HG02943 (cell line): ENCODE results near the gene PLAAT2.
"Not testable (repeated sequence)": the region's sequence is repeated elsewhere in the genome, so short reads cannot be mapped to it uniquely, and the experiment has no call there.

Experiments used
- ATAC-seq: cut with Tn5 transposase; IDR thresholded peaks from one replicate; pipeline ENCODE4 v1.9.1; 2021; ENCODE audit warnings: mild to moderate bottlenecking, low read depth, moderate library complexity; ENCODE audit not compliant: unreplicated experiment

PLAAT2 gene

DNA sequence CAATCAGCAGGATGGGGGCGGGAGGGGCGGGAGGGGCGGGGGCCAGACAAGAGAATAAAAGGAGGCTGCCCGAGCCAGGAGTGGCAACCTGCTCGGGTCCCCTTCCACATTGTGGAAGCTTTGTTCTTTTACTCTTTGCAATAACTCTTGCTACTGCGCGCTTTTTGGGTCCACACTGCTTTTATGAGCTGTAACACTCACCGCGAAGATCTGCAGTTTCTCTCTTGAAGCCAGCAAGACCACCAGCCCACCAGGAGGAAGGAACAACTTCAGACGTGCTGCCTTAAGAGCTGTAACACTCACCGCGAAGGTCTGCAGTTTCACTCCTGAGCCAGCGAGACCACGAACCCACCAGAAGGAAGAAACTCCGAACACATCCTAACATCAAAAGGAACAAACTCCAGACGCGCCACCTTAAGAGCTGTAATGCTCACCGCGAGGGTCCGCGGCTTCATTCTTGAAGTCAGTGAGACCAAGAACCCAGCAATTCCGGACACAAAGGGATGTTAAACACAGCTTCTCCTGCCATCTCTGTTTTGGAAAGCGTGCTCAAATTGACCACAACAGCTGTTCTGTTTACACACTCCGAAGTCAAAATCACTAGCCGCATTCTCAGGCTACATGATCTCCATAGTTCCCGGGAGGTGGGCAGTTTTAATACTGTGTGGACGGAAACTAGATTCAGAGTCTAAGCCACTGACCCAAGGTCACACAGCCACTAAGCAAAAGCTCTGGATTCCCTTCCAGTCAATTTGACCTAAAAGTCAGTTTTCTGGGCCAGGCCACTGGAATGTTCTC lies 11.9 kb downstream of the PLAAT2 start:
- ATAC-seq: no peak

DNA sequence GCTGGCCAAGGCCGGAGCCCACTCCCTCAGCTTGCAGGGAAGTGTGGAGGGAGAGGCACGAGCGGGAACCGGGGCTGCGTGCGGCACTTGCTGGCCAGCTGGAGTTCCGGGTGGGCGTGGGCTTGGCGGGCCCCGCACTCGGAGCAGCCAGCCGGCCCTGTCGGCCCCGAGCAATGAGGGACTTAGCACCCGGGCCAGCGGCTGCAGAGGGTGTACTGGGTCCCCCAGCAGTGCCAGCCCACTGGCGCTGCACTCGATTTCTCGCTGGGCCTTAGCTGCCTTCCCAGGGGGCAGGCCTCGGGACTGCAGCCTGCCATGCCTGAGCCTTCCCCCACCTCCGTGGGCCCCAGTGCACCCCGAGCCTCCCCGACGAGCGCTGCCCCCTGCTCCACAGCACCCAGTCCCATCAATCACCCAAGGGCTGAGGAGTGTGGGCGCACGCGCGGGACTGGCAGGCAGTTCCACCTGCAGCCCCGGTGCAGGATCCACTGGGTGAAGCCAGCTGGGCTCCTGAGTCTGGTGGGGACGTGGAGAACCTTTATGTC lies 13.0 kb downstream of the PLAAT2 start:
- ATAC-seq: not testable (repeated sequence)

DNA sequence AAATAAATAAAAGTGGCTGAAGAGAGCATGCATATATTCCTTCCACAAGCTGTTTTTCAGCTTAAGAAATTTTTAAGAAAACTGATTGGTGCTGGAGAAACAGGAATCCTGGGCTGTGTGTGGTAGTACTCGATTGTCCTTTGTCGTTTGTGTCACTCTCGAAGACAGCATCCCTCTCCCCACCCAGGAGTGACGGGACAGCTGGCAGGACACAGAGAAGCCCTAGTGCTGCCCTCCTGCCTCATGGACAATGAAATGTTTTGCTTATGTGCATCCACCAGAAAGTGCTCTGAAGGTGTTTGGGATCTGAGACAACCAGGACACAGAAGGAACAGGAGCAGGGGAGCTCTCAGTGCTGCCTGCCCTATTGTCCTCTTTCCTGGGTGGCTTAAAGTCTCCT lies 13.8 kb downstream of the PLAAT2 start:
- ATAC-seq: no peak

DNA sequence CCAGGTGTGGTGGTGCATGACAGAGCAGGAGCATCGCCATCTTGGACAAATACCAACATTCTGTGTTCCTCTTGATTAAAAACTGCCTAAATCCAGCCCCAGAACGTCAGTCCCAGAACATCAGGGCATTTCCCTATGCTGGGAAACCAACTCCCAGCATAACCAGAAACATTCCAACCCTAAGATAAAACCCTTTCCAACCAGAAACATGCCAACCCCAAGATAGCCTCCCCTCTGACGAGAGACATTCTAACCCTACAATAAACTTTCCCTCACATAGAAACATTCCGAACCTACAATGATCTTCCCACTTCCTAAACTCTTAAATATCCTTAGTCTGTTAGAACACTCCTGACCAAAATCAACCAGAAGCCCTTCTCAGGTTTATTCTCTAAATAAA lies 15.0 kb downstream of the PLAAT2 start:
- ATAC-seq: no peak

DNA sequence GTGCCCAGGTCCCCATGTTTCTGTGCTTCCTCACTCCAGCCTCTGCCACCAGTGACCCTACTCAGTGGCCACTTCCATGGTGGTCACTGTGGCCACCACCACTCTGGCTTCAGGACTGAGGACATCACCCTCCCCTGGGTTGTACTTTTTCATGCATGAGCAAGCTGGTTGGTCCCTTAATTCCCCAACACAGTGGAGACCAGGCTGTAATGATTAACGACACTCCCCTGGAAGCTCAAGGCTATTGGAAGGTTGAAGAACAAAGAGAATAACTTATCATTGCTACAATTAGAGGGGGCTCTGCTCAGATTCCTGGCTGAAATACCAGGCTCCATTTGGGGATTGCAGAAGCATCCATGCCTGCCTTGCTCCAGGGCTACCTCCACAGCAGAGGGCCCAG lies 16.1 kb downstream of the PLAAT2 start:
- ATAC-seq: no peak

DNA sequence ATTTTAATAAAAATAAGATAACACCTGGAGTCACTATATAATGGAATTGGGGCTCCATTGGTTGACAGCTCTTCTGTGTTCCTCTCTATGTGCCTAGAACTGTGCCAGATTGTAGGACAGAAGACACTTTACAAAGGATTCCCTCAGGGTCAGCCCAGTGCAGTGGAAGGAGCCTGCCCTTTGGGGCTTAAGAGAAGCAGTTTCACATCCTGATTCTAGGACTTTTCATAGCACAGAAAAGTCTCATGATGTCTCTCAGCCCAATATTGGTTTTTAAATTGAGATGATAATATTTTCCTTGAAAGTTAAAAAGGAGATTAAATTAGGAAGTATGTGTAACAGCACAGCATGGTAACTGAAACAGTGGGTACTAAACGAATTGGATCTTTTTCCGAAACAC lies 19.5 kb downstream of the PLAAT2 start:
- no peak for ATAC-seq

DNA sequence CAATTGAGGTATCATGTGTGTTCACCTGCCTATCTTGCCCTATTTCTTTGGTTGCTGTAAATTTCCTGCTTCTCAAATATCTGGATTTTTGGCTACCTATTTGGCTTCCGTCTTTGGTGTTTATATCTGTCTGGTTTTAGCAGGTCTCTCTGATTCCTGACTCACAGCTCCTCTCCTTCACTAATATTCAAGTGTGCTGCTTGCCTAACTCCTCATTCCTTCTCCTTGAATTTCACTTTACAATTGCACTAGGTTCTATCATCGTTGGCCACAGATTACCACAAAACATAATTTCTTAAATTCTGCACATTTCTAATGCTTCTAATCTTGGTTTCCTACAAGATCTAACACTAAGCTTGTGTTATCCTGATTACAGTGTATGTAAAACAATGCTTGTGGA lies 20.7 kb downstream of the PLAAT2 start:
- ATAC-seq: not testable (repeated sequence)

DNA sequence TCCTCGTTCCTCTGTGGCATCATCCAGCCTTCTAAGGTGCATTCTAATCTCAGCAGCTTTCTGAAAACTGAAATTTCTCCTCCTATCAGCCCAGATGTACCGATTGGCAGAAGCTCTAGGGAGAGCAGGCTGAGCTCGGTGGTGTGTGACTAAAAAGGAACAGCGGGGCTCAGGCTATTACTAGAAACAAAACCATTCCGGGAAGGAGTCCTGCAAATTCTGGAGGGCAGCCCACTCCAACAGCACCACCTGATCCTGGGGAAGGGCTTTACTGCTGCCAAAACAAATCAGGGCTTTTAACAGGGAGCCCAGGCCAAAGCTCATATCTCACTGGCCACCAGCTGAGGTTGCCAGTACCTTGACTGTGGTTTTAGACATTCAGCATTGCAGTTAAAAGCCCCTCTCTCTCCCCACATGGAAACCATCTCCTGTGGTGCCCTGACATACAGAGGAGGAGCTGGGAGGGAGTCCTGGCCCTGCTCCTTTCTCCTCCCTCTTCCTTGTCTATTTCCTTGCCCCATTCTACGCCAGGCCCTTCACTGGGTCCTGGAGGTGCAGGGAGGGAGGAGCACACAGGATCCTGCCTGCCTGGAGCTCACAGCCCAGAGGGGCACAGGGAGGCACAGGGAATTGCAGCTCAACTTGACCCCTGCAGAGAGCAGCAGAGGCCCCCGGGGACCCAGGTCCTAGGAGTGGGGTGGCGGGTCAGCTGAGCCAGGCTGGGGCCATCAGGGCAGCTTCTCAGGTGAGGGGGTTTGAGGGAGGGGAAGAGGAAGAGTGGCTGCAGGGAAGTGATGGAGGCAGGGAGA lies 25.7 kb downstream of the PLAAT2 start:
- ATAC-seq: no peak

DNA sequence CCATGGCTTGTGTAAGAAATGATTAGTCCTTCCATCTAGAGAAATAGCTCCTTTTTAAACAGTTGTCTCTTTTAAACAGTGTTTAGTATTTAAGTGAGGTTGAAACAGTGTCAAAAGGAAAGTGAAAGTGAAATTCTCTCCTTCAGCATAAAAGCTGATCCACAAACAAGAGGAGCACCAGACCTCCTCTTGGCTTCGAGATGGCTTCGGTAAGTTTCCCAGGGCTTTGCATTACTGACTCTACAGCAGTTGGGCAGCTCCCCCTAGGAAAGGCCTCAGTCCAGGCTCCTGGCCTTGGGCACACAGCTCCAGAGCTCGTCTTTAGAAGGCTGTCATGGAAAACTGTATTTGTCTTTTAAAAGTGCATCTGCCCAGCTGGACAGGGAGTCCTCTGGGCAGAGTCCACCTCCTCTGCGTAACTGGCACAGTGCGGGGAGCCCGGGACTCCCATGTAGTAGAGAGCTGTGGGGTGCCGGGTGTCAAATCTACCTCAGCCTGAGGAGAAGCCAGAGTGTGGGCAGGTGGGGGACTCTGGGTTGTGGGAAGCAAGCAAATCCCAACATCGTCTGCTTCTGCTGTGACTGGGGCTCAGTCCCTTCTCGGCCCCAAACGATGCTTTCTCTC lies 26.4 kb downstream of the PLAAT2 start, which contains the start of gene PLAAT4:
PLAAT4 (plus strand) TSS at position 140 of the 624 bp plus-strand sequence; CDS start at position 201, 61 bp downstream.
- no peak for ATAC-seq

DNA sequence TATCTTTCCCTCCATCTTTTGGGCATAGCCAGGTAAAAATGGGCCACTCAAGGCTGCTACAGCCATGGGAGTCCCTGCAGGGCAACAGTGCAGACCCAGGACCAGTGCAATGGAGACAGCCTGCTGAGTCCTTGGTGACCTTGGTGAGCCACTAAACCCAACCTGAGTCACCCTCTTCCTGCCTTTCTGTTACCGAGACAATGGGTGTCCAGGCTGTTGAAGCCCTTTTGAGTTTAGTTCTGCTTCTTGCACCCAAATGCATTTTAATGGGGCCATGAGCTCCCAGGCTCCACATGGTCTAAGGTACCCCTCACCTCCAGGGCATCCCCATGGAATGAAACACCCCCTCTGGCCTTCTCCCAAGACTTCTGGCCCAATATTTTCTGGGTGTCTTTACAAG lies 27.4 kb downstream of the PLAAT2 start:
- no peak for ATAC-seq

DNA sequence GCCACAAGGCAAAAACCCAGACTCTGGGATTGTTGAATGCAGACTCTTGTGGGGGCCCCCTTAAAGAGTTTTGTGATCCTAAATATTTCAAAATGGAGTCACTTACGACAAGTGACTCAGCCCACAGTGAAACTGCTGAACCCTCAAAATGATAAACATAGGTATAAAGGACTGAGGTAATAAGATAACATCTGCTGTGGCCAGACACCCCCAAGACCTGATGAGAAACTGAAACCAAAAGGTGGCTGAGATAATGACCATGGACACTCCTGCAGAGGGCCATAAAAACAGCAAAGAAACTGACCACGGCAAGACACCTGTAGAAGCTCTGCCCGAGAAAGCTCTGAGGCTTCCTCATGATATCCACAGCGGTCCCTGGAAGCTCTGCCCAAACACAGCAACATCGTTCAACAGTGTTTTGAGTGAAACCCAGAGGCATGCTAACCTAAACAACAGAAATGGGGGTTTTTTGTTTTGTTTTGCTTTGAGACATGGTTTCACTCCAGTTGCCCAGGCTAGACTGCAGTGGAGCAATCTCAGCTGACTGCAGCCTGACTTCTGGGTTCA lies 28.2 kb downstream of the PLAAT2 start:
- ATAC-seq: no peak

DNA sequence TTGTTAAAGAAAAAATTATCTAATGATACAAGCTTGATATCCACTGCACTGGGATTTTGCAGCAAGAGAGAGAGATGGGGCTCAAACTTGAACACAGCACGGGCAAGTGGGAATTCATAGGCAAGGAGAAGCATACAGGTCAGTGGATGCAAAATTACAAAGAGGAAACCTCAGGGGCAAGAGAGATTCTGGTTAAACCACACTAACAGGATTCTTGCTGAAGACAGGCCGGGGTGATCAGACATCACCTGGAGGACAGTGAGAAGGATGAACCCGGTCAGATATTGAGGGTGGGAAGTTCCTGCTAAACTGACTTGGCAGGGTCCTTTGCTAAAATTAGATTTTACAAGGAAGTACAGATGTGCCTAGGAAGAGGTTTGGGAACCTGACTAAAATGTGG lies 29.1 kb downstream of the PLAAT2 start:
- ATAC-seq: no peak

DNA sequence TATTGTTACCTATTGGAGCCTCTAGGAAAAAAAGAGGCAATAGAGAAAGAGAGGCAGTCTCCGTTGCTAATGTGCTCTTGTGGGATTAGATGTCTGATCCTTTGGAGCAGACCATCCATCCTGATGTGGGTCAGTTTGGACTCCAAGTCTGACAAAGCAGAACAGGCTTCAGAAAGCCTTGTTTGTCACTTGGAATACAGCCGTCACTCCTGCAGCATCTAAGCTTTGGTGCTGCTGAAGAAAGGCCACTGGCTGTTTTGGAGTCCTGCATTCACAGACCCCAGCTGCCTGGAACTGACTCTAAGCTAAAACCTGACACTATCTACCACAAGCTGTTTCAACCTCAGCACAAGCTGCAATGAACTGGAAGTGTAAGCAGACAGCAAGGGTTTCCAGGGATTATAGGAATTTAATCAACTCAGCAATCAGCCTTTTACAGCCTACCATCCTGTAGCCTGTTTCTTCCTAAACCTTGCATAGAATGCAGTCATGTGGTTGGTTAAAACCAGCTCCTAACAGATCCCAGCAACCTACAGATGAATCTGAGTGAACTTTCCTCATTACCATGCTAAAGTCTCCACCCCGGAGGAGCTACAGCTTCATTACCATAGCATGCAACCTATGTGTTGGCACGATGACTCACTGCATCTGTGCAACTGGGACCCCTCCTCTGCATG lies 30.2 kb downstream of the PLAAT2 start:
- no peak for ATAC-seq

DNA sequence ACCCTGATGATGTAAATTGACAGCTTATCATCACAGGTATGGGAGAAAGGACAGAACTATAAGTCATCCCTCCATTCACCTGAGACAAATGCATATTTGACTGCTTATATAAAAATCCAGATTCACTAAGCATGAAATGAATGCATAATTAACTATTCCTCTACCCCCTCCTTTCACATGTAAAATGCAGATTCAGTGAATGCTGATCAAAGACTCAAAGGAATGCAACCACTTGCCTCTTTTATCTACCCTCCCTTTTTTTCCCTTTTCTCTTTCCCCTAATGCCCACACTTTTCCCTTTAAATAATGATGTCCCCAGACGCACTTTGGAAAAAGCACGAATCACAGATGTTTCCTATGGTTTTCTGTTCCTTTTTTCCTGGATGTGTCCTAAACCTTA lies 31.1 kb downstream of the PLAAT2 start:
- ATAC-seq: no peak

DNA sequence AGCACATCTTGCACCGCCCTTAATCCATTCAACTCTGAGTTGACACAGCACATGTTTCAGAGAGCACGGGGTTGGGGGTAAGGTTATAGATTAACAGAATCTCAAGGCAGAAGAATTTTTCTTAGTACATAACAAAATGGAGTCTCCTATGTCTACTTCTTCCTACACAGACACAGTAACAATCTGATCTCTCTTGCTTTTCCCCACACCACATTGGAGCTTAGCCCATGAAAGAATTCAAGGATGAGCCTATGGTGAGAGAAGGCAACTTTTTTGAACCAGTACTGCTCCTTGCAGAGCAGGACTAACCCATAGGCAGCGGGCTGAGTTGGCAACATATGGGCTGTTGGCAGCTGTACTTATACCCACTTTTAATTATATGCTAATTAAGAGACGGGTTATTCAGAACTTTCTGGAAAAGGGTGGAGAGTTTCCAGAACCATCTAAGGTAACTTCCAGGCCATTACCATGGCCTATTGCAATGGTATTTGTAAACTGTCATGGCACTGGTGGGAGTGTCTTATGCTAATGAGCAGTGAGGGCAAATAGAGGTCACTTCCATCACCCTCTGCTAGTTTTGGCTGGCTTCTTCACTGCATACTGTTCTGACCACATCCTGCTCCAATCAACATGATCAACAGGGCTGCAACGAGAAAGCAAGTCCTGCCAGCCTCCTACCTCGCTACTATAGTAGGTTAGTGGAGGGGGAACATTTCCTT lies 31.9 kb downstream of the PLAAT2 start:
- peak; percentile 73 for ATAC-seq

DNA sequence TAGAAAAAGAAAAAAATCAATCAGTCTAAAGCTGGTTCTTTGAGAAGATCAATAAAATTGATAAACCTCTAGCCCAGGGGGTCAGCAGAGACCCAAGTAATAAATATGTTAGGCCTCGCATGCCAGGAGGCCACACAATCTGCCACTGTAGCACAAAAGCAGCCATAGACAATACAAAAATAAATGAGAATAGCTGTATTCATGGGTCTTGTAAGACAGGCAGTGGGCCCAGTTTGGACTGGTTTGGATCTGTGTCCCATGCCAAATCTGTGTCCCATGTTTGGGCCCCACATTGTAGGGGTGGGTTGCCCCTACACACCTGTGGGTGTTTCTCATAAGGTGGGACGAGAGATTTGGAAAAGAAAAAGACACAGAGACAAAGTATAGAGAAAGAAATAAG lies 33.2 kb downstream of the PLAAT2 start:
- ATAC-seq: no peak

DNA sequence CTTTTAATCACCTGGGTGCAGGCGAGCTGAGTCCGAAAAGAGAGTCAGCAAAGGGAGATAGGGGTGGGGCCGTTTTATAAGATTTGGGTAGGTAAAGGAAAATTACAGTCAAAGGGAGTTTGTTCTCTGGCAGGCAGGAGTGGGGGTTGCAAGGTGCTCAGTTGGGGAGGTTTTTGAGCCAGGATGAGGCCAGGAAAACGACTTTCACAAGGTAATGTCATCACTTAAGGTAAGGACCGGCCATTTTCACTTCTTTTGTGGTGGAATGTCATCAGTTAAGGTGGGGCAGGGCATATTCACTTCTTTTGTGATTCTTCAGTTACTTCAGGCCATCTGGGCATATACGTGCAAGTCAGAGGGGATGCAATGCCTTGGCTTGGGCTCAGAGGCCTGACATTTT lies 33.8 kb downstream of the PLAAT2 start:
- ATAC-seq: not testable (repeated sequence)

DNA sequence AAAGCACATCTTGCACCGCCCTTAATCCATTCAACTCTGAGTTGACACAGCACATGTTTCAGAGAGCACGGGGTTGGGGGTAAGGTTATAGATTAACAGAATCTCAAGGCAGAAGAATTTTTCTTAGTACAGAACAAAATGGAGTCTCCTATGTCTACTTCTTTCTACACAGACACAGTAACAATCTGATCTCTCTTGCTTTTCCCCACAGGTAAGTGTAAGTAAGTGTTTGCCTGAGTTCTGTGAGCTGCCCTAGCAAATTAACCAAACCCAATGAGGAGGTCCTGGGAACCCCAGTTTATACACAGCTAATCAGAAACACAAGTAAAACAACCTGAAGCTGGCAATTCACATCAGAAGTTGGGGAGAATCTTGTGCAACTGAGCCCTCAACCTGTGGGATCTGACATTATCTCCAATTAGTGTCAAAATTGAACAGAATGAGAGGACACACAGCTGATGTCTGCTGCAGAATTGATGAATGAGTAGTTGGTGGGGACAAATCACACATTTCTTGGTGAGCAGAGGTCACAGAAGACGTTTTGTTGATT lies 34.4 kb downstream of the PLAAT2 start:
- ATAC-seq: not testable (repeated sequence)

DNA sequence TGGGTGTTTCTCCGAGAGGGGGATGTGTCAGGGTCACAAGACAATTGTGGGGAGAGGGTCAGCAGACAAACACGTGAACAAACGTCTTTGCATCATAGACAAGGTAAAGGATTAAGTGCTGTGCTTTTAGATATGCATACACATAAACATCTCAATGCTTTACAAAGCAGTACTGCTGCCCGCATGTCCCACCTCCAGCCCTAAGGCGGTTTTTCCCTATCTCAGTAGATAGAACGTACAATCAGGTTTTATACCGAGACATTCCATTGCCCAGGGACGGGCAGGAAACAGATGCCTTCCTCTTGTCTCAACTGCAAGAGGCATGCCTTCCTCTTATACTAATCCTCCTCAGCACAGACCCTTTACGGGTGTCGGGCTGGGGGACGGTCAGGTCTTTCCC lies 35.0 kb downstream of the PLAAT2 start:
- not testable (repeated sequence) for ATAC-seq
